NB4 (cell line): ENCODE data around the gene MAP3K14.

Experiments
- CTCF ChIP-seq: IDR thresholded peaks from one replicate; pipeline ENCODE4 v1.5.1; 2012; ENCODE audit warnings: low read depth, low read length
- MAX ChIP-seq: IDR thresholded peaks from 2 replicates; pipeline ENCODE4 v1.6.1; 2011; ENCODE audit warnings: low read depth, low read length
- MYC ChIP-seq: IDR thresholded peaks from 2 replicates; pipeline ENCODE4 v1.6.1; 2011; ENCODE audit warnings: low read depth, low read length
- POLR2A ChIP-seq: IDR thresholded peaks from 2 replicates; pipeline ENCODE4 v1.6.1; 2011; ENCODE audit warnings: mild to moderate bottlenecking; ENCODE audit not compliant: insufficient read length; ENCODE audit errors: extremely low read depth

- TF ChIP-seq POLR2A (no peak), CTCF (no peak), MAX (no peak), MYC (no peak)
Observed at GRCh38 chr17:45289301-45290268, 27.2 kb downstream of the MAP3K14 start.
